GM19025 (cell line): ENCODE data around the gene ANKRD63.

Source experiments
- ATAC-seq: cut with Tn5 transposase; IDR thresholded peaks from one replicate; pipeline ENCODE4 v1.9.1; 2021; ENCODE audit warnings: mild to moderate bottlenecking, low read depth, moderate library complexity; ENCODE audit not compliant: unreplicated experiment

ANKRD63 gene

GRCh38 chr15:40264321-40265153, 18.3 kb downstream of the ANKRD63 start:
- no peak for ATAC-seq

DNA sequence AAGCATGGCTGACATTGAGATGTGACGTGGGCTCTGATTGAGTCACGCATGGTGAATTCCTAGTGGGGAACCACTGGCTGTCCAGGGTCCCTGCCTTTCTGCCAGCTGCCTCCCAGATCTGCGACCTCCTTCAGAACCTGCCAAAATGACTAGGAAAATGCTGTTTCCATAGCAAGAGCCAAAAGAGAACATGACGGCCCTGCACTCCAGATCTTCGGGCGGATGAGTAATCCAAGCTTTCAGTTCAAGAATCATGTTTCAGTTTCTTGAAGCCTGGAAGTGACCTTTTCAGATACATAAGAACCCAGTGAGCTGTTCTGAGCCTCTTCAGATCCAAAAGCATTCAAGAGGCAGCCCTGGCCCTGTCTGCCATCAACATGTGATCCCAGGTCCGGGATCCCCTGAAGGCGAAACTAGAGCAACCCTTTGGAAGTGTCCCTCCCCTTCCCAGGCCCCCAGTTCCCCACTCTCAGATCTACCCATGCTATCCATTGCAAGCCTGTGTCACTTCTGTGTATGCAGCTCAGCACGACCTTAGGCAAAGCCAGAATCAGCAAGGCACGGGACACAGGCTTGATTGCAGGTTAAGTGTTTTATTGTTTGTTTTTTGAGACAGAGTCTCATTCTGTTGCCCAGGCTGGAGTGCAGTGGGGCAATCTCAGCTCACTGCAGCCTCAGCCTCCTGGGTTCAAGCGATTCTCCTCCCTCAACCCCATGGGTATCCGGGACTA, 19.7 kb downstream of the ANKRD63 start:
- no peak for ATAC-seq

GRCh38 chr15:40259021-40259420, 23.8 kb downstream of the ANKRD63 start:
- no peak for ATAC-seq

- ATAC-seq = no peak
These were observed 24.3 kb downstream of the ANKRD63 start for GRCh38 chr15:40258544-40258943.

GRCh38 chr15:40257656-40258450, 25.0 kb downstream of the ANKRD63 start:
- no peak for ATAC-seq

DNA sequence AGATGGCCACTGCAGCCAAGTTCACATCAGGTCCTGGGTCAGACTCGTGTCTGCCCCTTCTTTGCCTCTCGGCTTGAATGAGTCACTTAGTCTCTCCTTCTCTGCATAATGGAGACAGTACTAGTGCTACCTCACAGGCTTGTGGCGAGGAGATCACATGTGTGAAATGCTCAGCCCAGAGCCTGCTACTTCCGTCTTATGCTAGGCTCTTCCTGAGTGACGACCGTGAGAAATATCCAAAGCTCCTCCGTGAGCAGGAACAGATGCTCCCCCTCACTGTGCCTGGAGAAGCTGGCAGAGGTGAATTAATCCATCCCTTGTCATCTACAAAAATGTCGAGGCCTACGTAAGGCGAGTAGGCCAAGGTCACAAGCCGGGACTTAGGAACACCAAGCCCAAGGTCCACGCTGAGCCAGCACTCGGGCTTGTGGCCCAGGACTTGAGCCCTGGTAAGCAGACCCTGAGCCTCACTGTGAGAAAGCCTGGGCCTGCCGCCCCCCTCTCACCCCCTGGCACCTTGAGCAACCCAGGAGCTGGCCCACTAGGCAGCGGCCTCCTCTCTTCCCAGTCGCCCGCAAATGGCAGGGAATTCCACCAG, 26.1 kb downstream of the ANKRD63 start:
- peak; percentile 49 for ATAC-seq

DNA sequence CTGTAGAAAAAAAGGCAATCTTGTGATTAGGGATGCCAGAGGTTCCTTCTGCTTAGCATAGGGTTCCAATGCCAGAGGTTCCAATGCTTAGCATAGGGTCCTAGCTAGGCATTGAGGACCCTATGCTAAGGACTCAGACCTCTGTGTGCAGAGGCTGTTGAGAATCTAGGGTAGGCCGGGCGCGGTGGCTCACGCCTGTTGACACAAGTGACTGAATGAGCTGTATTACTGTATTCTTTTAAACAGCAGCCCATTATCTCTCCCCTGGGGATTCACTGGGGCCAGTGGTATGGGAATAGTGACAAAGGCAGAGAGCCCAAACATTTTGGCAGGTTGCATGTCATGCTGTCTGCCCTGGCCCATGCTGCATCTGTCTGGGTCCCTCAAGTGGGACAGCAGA, 27.8 kb downstream of the ANKRD63 start:
- ATAC-seq = no peak

- no peak for ATAC-seq
These were observed 28.4 kb downstream of the ANKRD63 start for GRCh38 chr15:40254452-40254851.

DNA sequence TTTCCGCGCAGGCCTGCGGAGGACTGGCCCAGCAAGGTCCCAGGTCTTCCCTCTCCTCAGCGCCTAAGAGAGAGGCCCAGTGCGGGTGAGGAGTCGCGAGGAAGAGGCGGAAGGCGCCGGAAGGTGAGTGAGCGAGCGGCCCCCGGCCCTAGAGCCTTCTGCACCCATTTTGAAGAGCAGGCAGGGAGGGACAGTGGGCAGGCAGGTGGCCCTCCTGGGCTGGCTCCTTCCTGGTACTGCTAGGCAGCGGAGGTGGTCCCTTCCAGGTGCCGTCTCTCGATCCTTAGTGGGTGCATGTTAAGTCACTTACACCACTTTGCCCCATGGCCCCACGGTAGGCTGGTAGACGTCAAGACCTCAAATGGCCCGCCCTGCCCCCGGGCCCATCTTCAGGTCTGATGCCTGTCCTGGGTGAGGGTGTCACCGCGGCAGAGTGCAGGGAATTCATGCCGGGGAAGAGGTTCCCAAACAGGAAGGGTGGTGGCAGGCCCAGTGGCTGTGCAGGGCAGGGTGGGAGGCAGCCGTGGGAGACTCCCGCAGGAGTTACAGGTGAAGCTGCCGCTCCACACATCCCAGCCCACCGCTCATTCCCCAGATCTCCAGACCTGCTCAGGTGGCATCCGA, 29.6 kb downstream of the ANKRD63 start:
- no peak for ATAC-seq

DNA sequence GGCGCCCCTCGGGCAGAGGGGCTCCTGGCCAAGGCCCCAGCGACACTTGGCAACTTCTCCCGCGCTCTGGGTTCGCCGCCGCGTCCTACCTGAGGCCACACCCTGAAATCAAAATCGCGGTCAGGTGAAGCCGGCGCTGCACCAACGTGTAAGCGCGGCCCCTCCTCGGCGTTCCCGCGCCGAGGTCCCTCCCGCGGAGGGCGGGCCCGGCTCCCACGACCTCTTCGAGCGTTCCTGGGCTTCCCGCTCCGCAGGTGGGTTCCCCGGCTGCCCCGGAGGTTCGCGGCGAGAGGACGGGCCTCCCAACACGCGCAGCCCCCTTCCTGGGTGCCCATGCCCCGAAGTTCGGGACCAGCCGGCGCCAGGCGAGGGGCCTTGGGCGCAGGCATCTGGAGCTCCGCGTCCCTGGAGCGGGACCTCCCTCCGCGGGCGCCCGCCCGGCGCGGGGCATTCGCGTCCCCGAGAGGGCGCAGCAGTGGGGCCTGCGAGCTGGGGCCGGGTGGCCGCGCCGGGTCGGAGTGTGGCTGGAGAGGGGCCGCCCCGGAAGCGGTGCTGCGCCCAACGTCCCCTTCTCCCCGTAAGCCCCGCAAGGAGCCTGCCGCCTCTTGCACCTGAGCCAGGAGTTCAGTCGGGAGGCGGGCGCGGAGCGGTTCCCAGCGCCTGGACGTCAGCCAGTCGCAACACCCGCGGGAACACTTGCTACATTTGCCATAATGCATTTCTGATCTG, 30.3 kb downstream of the ANKRD63 start:
- ATAC-seq = no peak

DNA sequence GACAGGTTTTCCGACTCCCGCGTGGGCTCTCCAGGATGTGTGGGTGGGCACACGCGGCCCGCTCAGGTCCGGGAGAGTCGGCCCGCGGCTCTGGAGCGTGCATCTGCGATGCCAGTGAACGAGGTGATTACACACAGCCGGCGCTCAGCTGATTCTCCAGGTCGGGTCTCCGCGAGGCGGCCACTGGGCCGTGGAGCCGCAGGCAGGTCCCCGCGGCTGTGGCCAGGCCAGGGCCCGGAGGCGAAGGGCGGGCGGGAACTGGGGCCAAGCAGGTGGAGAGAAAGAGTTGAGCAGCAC, 30.8 kb downstream of the ANKRD63 start:
- ATAC-seq = no peak

DNA sequence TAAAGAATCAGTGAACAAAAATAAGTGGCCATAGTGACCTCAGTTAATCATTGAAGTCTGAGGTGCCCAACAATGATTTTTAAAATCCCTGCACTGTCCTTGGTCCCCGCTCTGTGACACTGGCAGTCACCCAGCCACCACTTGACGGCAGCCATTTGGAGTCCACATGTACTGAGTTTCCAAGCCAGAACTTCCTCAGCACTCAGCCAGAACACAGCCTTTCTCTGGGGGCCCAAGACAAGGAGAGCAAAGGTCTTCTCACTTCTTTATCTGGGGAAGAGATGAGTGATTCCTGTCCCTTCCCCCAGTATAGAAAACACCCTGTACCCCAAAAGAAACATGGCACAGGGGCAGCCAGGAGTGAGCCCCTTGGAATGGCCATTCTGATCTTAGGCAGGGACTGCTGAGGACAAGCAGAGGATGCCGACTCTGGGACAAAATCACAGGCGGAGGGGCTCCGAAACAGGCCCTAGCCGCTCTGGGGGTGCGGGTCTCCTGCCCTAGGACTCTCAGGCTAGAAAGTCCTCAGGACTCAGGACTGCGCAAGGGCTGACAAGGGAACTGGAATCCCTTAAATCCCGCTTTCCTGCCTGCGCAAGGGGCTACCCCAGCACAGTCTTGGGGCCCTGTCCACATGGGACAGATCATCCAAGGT, 31.3 kb downstream of the ANKRD63 start:
- no peak for ATAC-seq

GRCh38 chr15:40250771-40251483, 31.9 kb downstream of the ANKRD63 start:
- ATAC-seq = no peak

DNA sequence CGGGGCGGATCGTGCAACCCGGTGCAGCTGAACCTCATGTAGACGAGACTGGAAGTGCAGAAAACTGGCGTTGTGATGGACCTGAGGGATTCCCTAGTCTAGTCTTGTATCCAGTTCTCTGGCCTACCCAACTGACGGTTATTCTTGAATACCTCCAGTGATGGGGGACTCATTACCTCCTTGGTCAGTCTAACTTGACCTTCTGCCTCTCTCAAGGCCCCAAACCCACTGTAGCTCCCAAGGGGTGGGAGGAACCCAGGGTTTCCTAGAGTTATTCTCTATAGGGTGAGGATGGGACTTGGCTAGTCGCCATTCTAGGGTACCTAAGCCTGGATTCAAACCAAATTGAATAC, 32.6 kb downstream of the ANKRD63 start:
- no peak for ATAC-seq

DNA sequence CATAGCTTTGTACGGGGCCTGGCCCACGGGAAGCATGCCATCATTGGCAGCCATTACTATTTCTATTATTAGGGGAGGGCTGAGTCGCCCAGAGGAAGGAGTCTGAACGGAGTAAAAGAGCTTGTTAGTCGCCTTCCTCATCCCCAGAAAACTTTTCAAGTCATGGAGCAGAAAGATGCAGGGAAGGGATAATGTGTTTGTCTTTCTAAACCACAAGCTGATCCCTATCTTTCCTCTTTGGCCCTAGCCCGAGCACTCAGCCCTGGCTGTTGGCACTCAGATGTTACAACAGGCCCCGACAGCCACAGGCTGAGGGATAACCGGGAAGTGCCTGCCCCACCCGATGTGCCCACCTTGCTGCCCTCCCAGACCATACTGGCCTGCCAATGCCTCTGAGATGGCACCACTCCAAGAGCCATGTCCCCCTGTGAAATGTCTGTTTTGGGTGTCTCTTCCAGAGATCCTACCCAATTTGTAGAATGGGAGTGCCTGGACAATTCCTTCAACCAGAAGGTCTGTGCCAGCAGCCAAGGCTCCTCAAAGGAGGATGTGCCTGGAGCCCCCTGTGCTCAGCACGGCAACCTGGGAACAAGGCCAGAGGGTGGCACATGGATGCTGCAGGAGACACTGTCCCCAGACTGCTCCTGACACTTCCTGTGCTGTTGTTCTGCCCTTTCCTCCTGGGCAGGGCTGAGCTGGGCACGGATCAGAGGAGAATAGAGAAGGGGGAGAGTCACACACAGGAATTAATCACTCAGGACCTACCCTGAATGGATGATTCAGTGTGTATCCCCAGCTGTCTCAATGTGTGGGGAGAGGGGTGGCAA, 33.2 kb downstream of the ANKRD63 start:
- no peak for ATAC-seq

GRCh38 chr15:40248006-40248783, 34.7 kb downstream of the ANKRD63 start:
- no peak for ATAC-seq

- no peak for ATAC-seq
These were observed 35.4 kb downstream of the ANKRD63 start for GRCh38 chr15:40247406-40247971.
